Muscle of arm (tissue), 12 donors: ENCODE results near the gene BAK1. TPM values are rescaled to one million over a fixed set of nuclear protein-coding genes. Genes with fewer than 3 reads are reported as not detected.
A peak's percentile ranks its signal among the peaks of the same experiment; 100 is the strongest.

Experiments
- DNase-seq: peaks from one replicate; pipeline ENCODE4 v3.0.0-alpha.2; 2013
- polyA plus RNA-seq, 12 donors: library from polyadenylated mRNA; unstranded; fragments of 120-200 nt; gene quantifications; one replicate each; pipeline ENCODE4 v1.2.1, GENCODE V29; 2013; ENCODE audit not compliant: insufficient read length in 12 of 12

BAK1 gene
- polyA plus RNA-seq, 12 donors, result 9.9 to 26.6 (median 17.7) TPM; not detected in 1

DNA sequence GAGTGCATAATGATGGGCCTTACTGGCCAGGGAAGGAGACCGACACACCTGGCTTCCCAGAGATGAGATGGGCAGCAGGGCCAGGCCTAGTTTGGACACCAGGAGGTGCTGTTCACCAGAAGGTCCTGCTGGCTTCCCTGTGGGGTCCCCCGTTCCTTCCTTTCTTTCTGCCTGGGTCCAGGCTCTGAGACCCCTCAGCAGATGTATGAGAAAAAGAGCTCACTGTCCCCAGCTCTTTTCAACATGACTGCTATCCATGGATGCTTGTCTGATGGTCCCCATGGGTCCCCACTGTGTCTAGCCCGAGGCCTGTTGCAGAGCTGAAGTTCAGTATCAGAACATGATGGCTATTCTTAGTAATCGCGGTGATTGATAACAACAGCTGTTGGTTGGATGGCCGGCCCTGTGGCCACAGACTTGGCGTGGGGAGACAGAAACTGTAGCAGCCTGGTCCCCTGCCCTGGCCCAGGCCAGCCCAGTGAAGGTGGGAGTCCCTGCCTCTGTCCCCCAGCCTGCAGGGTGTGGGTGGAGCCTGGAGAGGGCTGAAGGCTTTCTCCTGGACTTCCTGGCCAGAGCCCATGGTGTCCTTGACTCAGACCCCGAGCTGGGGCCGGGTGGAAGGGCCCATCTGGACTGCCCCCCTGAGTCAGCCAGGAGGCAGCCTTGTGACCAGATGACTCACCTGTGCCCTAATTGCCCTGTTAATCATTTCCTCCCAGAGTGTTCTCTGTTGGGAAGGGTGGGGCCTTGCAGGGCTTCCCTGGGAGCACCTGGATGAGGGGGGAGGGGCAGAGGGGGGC lies 9.9 kb upstream of the BAK1 start:
- DNase-seq, result peak; percentile 58

DNA sequence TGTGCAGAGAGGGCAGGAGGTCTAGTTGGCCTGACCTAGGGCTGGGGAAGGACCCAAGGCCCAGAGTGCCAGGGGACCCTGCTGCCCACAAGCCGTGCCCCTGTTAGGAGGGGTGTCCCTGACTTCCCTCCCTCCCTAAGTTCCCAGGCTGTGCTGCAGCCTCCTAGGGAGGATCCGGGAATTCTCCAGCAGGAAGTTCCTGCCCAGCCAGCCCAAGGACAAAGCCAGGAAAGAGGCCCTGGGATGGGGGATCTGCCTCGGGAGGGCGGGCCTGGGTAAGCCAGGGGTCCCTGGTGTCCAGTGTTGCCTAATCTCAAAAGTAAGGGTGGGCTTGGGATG lies 9.3 kb upstream of the BAK1 start:
- no peak for DNase-seq

DNA sequence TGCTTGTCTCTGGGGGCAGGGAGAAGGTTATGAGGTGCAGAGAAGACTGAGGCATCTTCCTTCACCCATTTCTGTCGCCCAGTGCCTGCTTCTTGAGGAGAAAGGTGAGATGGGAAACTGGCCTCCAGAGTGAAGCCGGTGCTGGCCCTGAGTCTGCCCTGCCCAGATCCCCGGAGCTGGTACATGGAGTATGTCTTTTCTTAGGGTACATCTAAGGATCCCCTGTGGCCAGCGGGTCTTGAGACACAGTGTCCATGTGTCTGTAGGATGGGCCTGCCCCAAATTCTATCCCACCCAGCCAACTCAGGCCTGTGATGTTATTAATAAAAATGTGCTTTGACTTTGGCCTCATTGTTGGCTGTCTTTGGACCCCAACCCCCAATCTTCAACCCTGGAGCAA lies 8.8 kb upstream of the BAK1 start:
- no peak for DNase-seq

GRCh38 chr6:33587529-33587928 lies 7.5 kb upstream of the BAK1 start:
- no peak for DNase-seq

DNA sequence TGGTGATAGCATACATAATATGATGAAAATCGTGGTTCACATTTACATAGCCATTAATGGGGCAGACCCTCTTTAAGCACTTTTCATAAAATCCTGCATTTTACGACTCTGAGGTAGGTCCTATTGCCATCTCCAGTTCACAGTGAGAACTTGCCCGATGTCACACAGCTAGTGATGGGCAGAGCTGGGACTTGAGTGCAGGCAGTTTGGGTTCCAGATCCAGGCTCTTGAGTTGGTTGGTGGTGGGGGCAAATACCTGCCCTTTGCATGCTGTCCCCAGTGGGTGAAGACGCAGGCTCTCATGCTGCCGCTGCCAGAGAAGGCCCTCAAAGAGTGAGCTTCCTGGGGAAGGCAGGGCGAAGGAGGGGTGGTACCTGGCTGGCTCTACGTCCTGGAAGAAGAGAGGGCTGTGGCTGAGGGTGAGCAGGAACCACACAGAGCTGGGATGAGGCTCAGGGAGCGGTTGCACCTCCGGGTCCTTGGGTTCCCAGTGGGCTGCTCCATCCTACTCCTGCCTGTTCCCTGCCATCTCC lies 6.1 kb upstream of the BAK1 start:
- DNase-seq, result no peak

DNA sequence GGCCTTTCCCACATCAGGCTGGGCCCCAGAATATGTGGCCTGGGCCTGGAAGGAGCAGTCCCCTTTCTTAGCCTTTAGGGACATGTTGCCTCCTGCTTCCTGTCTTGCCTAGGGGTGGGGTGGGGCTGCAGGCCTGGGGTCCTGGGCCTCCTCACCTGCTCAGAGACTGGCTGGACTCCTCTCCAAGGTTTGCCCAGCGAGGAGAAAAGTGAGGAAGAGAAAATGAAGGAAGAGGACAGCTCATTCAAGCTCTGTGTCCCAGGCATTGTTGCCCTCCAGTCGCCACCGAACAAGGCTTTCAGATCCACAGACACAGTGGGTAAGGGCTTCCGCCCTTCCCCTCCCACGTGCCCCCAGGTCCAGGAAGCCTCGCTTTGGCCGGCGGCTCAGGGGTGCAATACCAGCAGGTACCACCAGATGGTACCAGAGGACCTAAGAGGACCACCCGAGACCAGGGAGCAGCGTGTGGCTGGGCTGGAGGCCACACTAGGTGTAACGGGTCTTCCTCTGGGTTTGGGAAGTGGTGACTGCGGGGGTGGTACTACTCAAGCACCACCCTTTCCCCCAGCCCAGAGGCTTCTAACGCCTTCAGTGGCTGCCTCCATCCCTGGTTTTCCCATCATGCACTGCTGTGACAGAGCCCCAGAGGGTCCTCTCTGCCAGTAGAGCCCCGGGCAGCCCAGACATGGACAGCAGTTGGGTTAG lies 5.5 kb upstream of the BAK1 start:
- DNase-seq, result peak; percentile 81

- no peak for DNase-seq
Measured at GRCh38 chr6:33584700-33585402, 4.8 kb upstream of the BAK1 start.

DNA sequence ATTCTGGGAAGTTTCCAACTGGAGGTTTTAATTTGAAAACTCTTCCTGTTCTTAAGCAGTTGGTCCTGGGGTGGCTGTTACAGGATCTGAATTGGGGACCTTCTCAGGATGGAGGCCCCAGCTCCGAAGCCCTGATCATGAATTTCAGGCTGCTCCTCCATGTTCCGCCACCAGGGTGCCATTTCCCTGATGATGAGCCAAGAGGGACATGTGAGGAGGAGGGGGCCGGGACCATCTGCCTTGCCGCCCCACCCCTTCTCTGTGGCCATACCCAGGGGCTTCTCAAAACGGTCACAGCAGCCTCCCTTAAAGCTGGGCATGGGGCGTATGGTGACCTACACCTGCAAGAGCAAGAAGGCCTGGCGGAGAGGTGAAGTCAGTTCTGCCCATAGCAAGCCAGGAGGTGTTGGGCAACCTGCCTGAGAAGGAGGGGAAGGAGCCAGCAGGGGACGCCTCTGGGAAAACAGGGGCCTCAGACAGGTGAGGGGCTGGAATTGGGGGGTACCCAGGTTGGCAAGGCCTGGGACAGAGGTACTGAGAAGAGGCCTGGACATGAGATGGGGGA lies 3.6 kb upstream of the BAK1 start:
- DNase-seq, result no peak

GRCh38 chr6:33581186-33581585 lies 1.1 kb upstream of the BAK1 start:
- no peak for DNase-seq

GRCh38 chr6:33578588-33579011 lies 1.5 kb downstream of the BAK1 start:
- no peak for DNase-seq

- DNase-seq, result no peak
Measured at GRCh38 chr6:33578164-33578563, 1.9 kb downstream of the BAK1 start.

DNA sequence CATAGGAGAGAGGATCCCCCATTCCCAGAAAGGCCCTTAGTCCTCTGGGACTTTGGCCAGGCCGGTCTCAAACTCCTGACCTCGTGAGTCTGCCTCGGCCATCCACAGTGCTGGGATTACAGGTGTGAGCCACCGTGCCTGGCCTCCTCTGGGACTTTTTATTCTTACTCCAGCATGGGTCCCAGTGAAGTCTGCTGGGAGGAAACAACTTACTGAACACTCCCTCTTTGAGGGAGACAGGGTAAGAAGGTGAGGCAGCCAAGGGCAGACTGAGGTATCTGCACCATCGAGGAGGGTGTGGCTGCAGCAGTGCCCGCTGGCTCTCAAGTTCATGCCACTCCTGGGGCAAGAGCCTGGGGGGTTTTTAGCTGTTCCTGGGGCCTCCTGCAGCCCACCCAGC lies 2.4 kb downstream of the BAK1 start:
- no peak for DNase-seq

- DNase-seq, result no peak
Measured at GRCh38 chr6:33577106-33577535, 3.0 kb downstream of the BAK1 start.

GRCh38 chr6:33576668-33577067 lies 3.4 kb downstream of the BAK1 start:
- DNase-seq, result no peak

GRCh38 chr6:33575211-33575610 lies 4.9 kb downstream of the BAK1 start:
- no peak for DNase-seq

DNA sequence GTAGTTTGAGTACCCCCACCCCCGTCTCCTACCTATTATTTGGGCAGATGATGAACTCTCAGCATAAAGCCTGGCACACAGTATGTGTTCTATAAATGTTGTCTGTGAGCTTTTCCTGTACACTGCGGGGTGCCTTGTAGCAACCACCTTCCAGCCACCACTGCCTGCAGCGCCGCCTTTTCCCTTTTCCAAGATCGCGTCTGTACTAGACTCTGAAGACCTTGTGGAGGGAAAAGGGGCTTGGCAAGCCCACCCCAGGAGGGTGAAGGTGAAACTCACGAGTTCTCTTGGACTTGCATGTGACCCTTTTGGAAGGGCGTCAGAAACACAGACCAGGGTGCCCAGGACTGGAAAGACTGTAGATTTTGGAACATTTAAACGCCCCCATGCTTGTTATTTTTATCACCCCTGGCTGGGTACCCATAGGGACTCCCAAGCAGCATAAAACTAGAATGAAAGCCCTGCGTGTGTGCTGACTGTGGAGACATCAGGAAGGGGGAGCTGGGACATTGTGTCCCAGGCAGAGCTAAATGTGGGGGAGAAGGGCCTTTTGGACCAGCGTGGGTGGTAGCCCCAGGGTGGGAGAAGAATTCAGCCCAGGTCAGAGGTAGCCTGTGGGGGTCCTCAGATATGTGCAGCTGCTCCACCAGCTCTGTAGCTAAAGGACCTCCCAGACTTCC lies 8.3 kb downstream of the BAK1 start:
- no peak for DNase-seq

- peak; percentile 79 for DNase-seq
Measured at GRCh38 chr6:33570806-33571636, 9.1 kb downstream of the BAK1 start.

DNA sequence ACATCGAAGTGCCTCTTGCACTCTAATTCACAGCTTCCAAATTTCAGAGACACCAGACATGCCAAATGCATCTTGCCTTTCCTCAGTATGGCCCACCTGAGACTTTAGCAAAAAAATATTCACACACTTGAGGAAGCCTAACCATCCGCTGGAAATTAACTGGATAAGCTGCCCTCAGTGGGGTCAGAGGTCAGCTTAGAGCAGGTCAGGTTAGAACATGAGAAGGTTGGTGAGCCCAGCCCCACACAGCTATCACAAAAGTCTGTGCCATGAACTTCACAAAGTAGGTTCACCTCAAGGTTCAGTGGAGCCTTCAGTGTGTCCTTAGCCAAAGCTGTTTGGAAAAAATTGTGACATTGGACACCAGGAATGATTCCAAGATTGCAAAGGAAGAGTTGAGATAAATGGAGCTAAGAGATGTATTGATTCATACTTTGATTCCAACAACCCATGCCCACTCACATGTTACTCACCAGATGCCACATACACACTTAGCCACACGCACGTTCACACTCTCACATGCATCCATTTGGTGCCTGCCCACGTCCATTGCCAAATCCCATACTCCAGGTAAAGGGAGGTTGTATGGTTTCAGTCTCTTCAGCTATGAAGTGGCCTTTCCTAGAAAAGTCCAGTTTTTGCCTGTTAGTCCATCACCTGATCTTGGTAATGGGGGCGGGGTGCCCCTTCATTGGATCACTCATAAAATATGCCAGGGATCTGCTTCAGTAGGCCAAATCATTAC lies 11.1 kb downstream of the BAK1 start:
- DNase-seq, result no peak

- no peak for DNase-seq
Measured at GRCh38 chr6:33567836-33568235, 12.2 kb downstream of the BAK1 start.
